Ovary (tissue), 3 donors: ENCODE results near the gene TMEM120B.

Experiments used
- CTCF ChIP-seq, 3 donors: fragments of 450-650 bp in 2 of 3; fragments of 200-600 bp in 1 of 3; IDR thresholded peaks; one replicate each; pipeline versions ENCODE4 v1.5.1 to v1.8.0; 2016 to 2022; ENCODE audit warnings: antibody characterized with exemption in 3 of 3, mild to moderate bottlenecking in 1 of 3
- EP300 ChIP-seq: sonication (generic); formaldehyde crosslinking; IDR thresholded peaks from one replicate; pipeline ENCODE4 v1.6.1; 2017; ENCODE audit warnings: antibody characterized with exemption
- POLR2A ChIP-seq: fragments of 450-650 bp; IDR thresholded peaks from one replicate; pipeline ENCODE4 v1.6.1; 2017; ENCODE audit warnings: antibody characterized with exemption, mild to moderate bottlenecking, moderate library complexity
- donor health status: DM: no; HTN: no; CAD: no.

GRCh38 chr12:121781484-121781997, 69.0 kb downstream of the TMEM120B start:
- TF ChIP-seq CTCF (IDR thresholded peaks at IDR 0.05) (no peak), EP300 (no peak), POLR2A (no peak)
